ENCODE measurements around the gene ATAT1. TPM values are rescaled to one million over a fixed set of nuclear protein-coding genes. Genes with fewer than 3 reads are reported as not detected.

The ATAT1 gene
- total and polyA plus RNA-seq, 9 of the 15 experiments (the other 6 are each of a cell fraction or from before 2014, with no cell fraction given) = 0.65 to 5.8 (median 1.6) TPM

- TF ChIP-seq CEBPZ (IDR thresholded peaks at IDR 0.05; ENCODE audit: borderline replicate concordance, low read depth, low read length) = 0 out of 2 replicates have a peak, but pooled peaks have one; percentile 1
- TF ChIP-seq PTTG1 (tag; IDR thresholded peaks at IDR 0.05; ENCODE audit: low read depth) = no peak
- 0 out of 2 replicates have a peak, but pooled peaks have one; percentile 26 for TF ChIP-seq HNRNPUL1 (IDR thresholded peaks at IDR 0.05; ENCODE audit: low read length)
- no peak; the same call in 1 of the 2 replicates for TF ChIP-seq ELF4 (CRISPR knock-in tag; IDR thresholded peaks at IDR 0.05)
- TF ChIP-seq FOXA1 (IDR thresholded peaks at IDR 0.05; ENCODE audit: borderline replicate concordance) = no peak
- peak; percentile 64; the same call in 1 of the 2 replicates for TF ChIP-seq NCOA6 (IDR thresholded peaks at IDR 0.05)
- no peak; the same call in 1 of the 2 replicates for TF ChIP-seq ELF2 (CRISPR knock-in tag; IDR thresholded peaks at IDR 0.05)
- no peak for TF ChIP-seq RNF219 (CRISPR knock-in tag; IDR thresholded peaks at IDR 0.05)
- TF ChIP-seq ZNF444 (CRISPR knock-in tag; IDR thresholded peaks at IDR 0.05) = no peak
- no peak for TF ChIP-seq ZKSCAN3 (CRISPR knock-in tag; IDR thresholded peaks at IDR 0.05)
- no peak for TF ChIP-seq ATF1 (CRISPR knock-in tag; IDR thresholded peaks at IDR 0.05)
- TF ChIP-seq ATF1 (tag; IDR thresholded peaks at IDR 0.05) = peak; percentile 96
- peak; percentile 88 for TF ChIP-seq ETV5 (CRISPR knock-in tag; IDR thresholded peaks at IDR 0.05; ENCODE audit: low read depth)
- no peak for TF ChIP-seq ZNF561 (CRISPR knock-in tag; conservative IDR thresholded peaks at IDR 0.05)
- TF ChIP-seq MCM5 (IDR thresholded peaks at IDR 0.05; ENCODE audit: low read depth) = no peak
- 0 out of 2 replicates have a peak, but pooled peaks have one; percentile 76 for TF ChIP-seq E2F5 (CRISPR knock-in tag; IDR thresholded peaks at IDR 0.05)
- no peak for TF ChIP-seq ILK (tag; IDR thresholded peaks at IDR 0.05; ENCODE audit: borderline replicate concordance, low read depth)
- peak; percentile 94 for TF ChIP-seq ATF7 (IDR thresholded peaks at IDR 0.05)
- TF ChIP-seq BRCA1 (IDR thresholded peaks at IDR 0.05) = no peak
- no peak for TF ChIP-seq BRCA1 (CRISPR knock-in tag; IDR thresholded peaks at IDR 0.05)
- peak; percentile 7; the same call in 1 of the 2 replicates for TF ChIP-seq ZNF324 (CRISPR knock-in tag; IDR thresholded peaks at IDR 0.05)
- TF ChIP-seq HMGXB4 (CRISPR knock-in tag; IDR thresholded peaks at IDR 0.05) = peak; percentile 45; the same call in 1 of the 2 replicates
These were observed 9.0 kb upstream of the ATAT1 start, which contains the start of gene MRPS18B (continued) for GRCh38 chr6:30617565-30618269.

Measured in K562 (cell line).